ENCODE results near the gene GNA12.

The GNA12 gene

GRCh38 chr7:2887816-2888215 is 43.7 kb upstream of the GNA12 start:
- H3F3A ChIP-seq (ENCODE audit: insufficient read depth, low read length): no peaks in the 10 kb centered on the region
- TF ChIP-seq EZH2 (optimal IDR thresholded peaks at IDR 0.05; ENCODE audit: low read depth, low read length): no peak
- no peak for TF ChIP-seq CTCF (IDR thresholded peaks at IDR 0.05; ENCODE audit: low read length)
- TF ChIP-seq EZH2phosphoT487 (IDR thresholded peaks at IDR 0.05; ENCODE audit: low read length): no peak
- H3K4me1 ChIP-seq (ENCODE audit: low read length): no peaks in the 10 kb centered on the region
- no peaks in the 10 kb centered on the region for H3K36me3 ChIP-seq (replicated peaks; ENCODE audit: insufficient read depth, low read length)
- H3K79me2 ChIP-seq (ENCODE audit: low read length): no peaks in the 10 kb centered on the region
- H3K27me3 ChIP-seq (replicated peaks; ENCODE audit: insufficient read depth, low read length): no peaks in the 10 kb centered on the region
- no peak overlapping the region for H3K9ac ChIP-seq (ENCODE audit: low read length)
- no peak overlapping the region for H3K27ac ChIP-seq (ENCODE audit: low read length)
- H4K20me1 ChIP-seq (ENCODE audit: insufficient read depth, low read length): no peaks in the 10 kb centered on the region
- DNase-seq: no peak
- no peaks in the 10 kb centered on the region for H3K9me2 ChIP-seq (replicated peaks; ENCODE audit: insufficient read depth, low read length)
- H2AFZ ChIP-seq (ENCODE audit: low read length): no peak overlapping the region
- no peaks in the 10 kb centered on the region for H3K9me3 ChIP-seq (replicated peaks; ENCODE audit: insufficient read depth, low read length)
- H3K4me2 ChIP-seq (ENCODE audit: low read depth, low read length): no peak overlapping the region
- H3K4me3 ChIP-seq (ENCODE audit: low read length): no peak overlapping the region

- Histone ChIP-seq H3K4me3 (ENCODE audit: low read length) (no peak overlapping the region), H3K27ac (ENCODE audit: low read length) (no peak overlapping the region), H3K4me2 (ENCODE audit: low read depth, low read length) (peak overlapping the region; percentile 45; the same call in 1 of the 2 replicates), H3K27me3 (replicated peaks; ENCODE audit: insufficient read depth, low read length) (no peaks in the 10 kb centered on the region), H3K79me2 (ENCODE audit: low read length) (no peaks in the 10 kb centered on the region), H3K9ac (ENCODE audit: low read length) (no peak overlapping the region), H3K4me1 (ENCODE audit: low read length) (no peaks in the 10 kb centered on the region), H3K9me2 (replicated peaks; ENCODE audit: insufficient read depth, low read length) (no peaks in the 10 kb centered on the region), H2AFZ (ENCODE audit: low read length) (0 out of 2 replicates have a peak overlapping the region, but pooled peaks have one; percentile 17), H3F3A (ENCODE audit: insufficient read depth, low read length) (no peaks in the 10 kb centered on the region), H4K20me1 (ENCODE audit: insufficient read depth, low read length) (no peaks in the 10 kb centered on the region), H3K9me3 (replicated peaks; ENCODE audit: insufficient read depth, low read length) (no peaks in the 10 kb centered on the region), H3K36me3 (replicated peaks; ENCODE audit: insufficient read depth, low read length) (no peaks in the 10 kb centered on the region)
- no peak for TF ChIP-seq EZH2phosphoT487 (IDR thresholded peaks at IDR 0.05; ENCODE audit: low read length)
- TF ChIP-seq CTCF (IDR thresholded peaks at IDR 0.05; ENCODE audit: low read length): peak; percentile 93
- no peak for TF ChIP-seq EZH2 (optimal IDR thresholded peaks at IDR 0.05; ENCODE audit: low read depth, low read length)
- peak; percentile 69 for DNase-seq
These were observed 42.8 kb upstream of the GNA12 start for GRCh38 chr7:2886900-2887299.

GRCh38 chr7:2886391-2886790 is 42.3 kb upstream of the GNA12 start:
- H3K36me3 ChIP-seq (replicated peaks; ENCODE audit: insufficient read depth, low read length): no peaks in the 10 kb centered on the region
- no peaks in the 10 kb centered on the region for H3K9me2 ChIP-seq (replicated peaks; ENCODE audit: insufficient read depth, low read length)
- no peak overlapping the region for H3K9ac ChIP-seq (ENCODE audit: low read length)
- no peaks in the 10 kb centered on the region for H3F3A ChIP-seq (ENCODE audit: insufficient read depth, low read length)
- H3K4me1 ChIP-seq (ENCODE audit: low read length): no peaks in the 10 kb centered on the region
- H3K4me3 ChIP-seq (ENCODE audit: low read length): no peak overlapping the region
- no peak for TF ChIP-seq EZH2phosphoT487 (IDR thresholded peaks at IDR 0.05; ENCODE audit: low read length)
- TF ChIP-seq CTCF (IDR thresholded peaks at IDR 0.05; ENCODE audit: low read length): no peak
- H3K27me3 ChIP-seq (replicated peaks; ENCODE audit: insufficient read depth, low read length): no peaks in the 10 kb centered on the region
- H3K9me3 ChIP-seq (replicated peaks; ENCODE audit: insufficient read depth, low read length): no peaks in the 10 kb centered on the region
- no peak overlapping the region for H3K27ac ChIP-seq (ENCODE audit: low read length)
- no peak for DNase-seq
- H3K4me2 ChIP-seq (ENCODE audit: low read depth, low read length): no peak overlapping the region
- H3K79me2 ChIP-seq (ENCODE audit: low read length): no peaks in the 10 kb centered on the region
- H4K20me1 ChIP-seq (ENCODE audit: insufficient read depth, low read length): no peaks in the 10 kb centered on the region
- 0 out of 2 replicates have a peak overlapping the region, but pooled peaks have one; percentile 17 for H2AFZ ChIP-seq (ENCODE audit: low read length)

All from MM.1S (cell line).